Thyroid gland (tissue), 4 donors: Measurements from ENCODE around the gene CRIM1. TPM values are rescaled to one million over a fixed set of nuclear protein-coding genes. Genes with fewer than 3 reads are reported as not detected.
A peak's percentile ranks its signal among the peaks of the same experiment; 100 is the strongest.

Experiments used
- DNase-seq, 2 donors: peaks; one replicate each; pipeline ENCODE4 v3.0.0-alpha.2; 2019
- H3K27ac ChIP-seq, 3 donors: fragments of 200-600 bp; sonication (generic); 1 replicate in 2 of 3; 2 replicates in 1 of 3; pipeline ENCODE4 v1.5.1; 2016 to 2019; ENCODE audit warnings: mild to moderate bottlenecking in 1 of 3, moderate library complexity in 1 of 3
- H3K27me3 ChIP-seq: fragments of 200-600 bp; sonication (generic); one replicate; pipeline ENCODE4 v1.5.1; 2019
- H3K36me3 ChIP-seq, 2 donors: fragments of 200-600 bp; sonication (generic); one replicate each; pipeline ENCODE4 v1.5.1; 2016 to 2019
- H3K4me1 ChIP-seq, 2 donors: fragments of 200-600 bp; sonication (generic); one replicate each; pipeline ENCODE4 v1.5.1; 2017 to 2019
- H3K4me3 ChIP-seq, 3 donors: fragments of 200-600 bp; sonication (generic); replicated peaks in 1 of 3; 1 replicate in 2 of 3; 2 replicates in 1 of 3; pipeline ENCODE4 v1.5.1; 2016; ENCODE audit warnings: mild to moderate bottlenecking in 1 of 3
- H3K9me3 ChIP-seq: fragments of 200-600 bp; sonication (generic); one replicate; pipeline ENCODE4 v1.5.1; 2017
- CTCF ChIP-seq, 6 experiments: fragments of 200-600 bp in 3 of 6; fragments of 450-650 bp in 3 of 6; sonication (generic) in 3 of 6; IDR thresholded peaks; one replicate each; pipeline ENCODE4 v1.5.1; 2016 to 2019; ENCODE audit warnings: antibody characterized with exemption in 6 of 6, mild to moderate bottlenecking in 2 of 6, inconsistent platforms in 1 of 6, moderate library complexity in 1 of 6
- POLR2A ChIP-seq, 2 donors: fragments of 450-650 bp; IDR thresholded peaks; one replicate each; pipeline ENCODE4 v1.6.1; 2017; ENCODE audit warnings: antibody characterized with exemption in 2 of 2, mild to moderate bottlenecking in 2 of 2, moderate library complexity in 1 of 2
- WGBS, 2 donors: methylation state at CpG; one replicate each; pipeline ENCODE4 v1.1.5; 2017; 5-methylcytosine and 5-hydroxymethylcytosine counted together
- intact Hi-C: fragments of 100-400 bp; cut with DNase I; formaldehyde crosslinking; loops from one replicate; pipeline ENCODE4 v1.15.1; 2023
- total RNA-seq, 4 donors: library from RNA; depleted of rRNA; stranded (reverse); fragments of >200 nt; gene quantifications; one replicate each; pipeline ENCODE4 v1.2.3, GENCODE V29; 2016

CRIM1 gene
- total RNA-seq, 4 donors from 2014 or later, result 49.5 to 104 (median 71.5) TPM

- H3K9me3 ChIP-seq, result no peaks in the 10 kb centered on the region
- H3K27me3 ChIP-seq, result no peaks in the 10 kb centered on the region
- H3K36me3 ChIP-seq, result no peaks in the 10 kb centered on the region
- peaks cover 12 to 16% of the 10 kb centered on the region in 2 donors for H3K4me1 ChIP-seq
- H3K27ac ChIP-seq, result peak overlapping the region in 1 of 3 donors; percentile 37
- H3K4me3 ChIP-seq, result no peak overlapping the region
- no peak for DNase-seq
- intact Hi-C loops, result no loop called here
- whole genome bisulfite sequencing, 2 donors, result 81 to 84% methylated on average over 8 of the region's 8 CpGs
- TF ChIP-seq CTCF (IDR thresholded peaks at IDR 0.05) (no peak), POLR2A (IDR thresholded peaks at IDR 0.05) (no peak)
Observed at GRCh38 chr2:36561237-36561944, 205.8 kb downstream of the CRIM1 start.

- peak overlapping the region; percentile 16 to 52 (median 37) for H3K27ac ChIP-seq
- intact Hi-C loops, result no loop called here
- H3K4me1 ChIP-seq, result peaks cover 12 to 16% of the 10 kb centered on the region in 2 donors
- no peak for DNase-seq
- H3K36me3 ChIP-seq, result no peaks in the 10 kb centered on the region
- 93 to 96% methylated on average over 1 of the region's 1 CpG for WGBS, 2 donors
- no peak overlapping the region for H3K4me3 ChIP-seq
- H3K27me3 ChIP-seq, result no peaks in the 10 kb centered on the region
- TF ChIP-seq CTCF (IDR thresholded peaks at IDR 0.05), result no peak
- no peaks in the 10 kb centered on the region for H3K9me3 ChIP-seq
Observed at GRCh38 chr2:36562240-36562639, 206.7 kb downstream of the CRIM1 start.

GRCh38 chr2:36562973-36563532 lies 207.5 kb downstream of the CRIM1 start:
- Histone ChIP-seq H3K9me3 (no peaks in the 10 kb centered on the region), H3K36me3 (no peaks in the 10 kb centered on the region), H3K27me3 (no peaks in the 10 kb centered on the region), H3K4me1 (peaks cover 12 to 16% of the 10 kb centered on the region in 2 donors), H3K4me3 (no peak overlapping the region), H3K27ac (peak overlapping the region; percentile 16 to 52 (median 37))
- peak in 1 of 2 donors; percentile 13 for DNase-seq
- TF ChIP-seq POLR2A (IDR thresholded peaks at IDR 0.05) (no peak), CTCF (IDR thresholded peaks at IDR 0.05) (no peak)
- 57 to 68% methylated on average over 3 of the region's 3 CpGs for WGBS, 2 donors
- intact Hi-C loops, result no loop called here

- H3K27me3 ChIP-seq, result no peaks in the 10 kb centered on the region
- TF ChIP-seq POLR2A (IDR thresholded peaks at IDR 0.05) (no peak), CTCF (IDR thresholded peaks at IDR 0.05) (no peak)
- no peak overlapping the region for H3K27ac ChIP-seq
- H3K9me3 ChIP-seq, result no peaks in the 10 kb centered on the region
- no peaks in the 10 kb centered on the region for H3K36me3 ChIP-seq
- intact Hi-C loops, result no loop called here
- WGBS, 2 donors, result 91 to 95% methylated on average over 11 of the region's 11 CpGs
- H3K4me1 ChIP-seq, result peaks cover 12 to 16% of the 10 kb centered on the region in 2 donors
- no peak overlapping the region for H3K4me3 ChIP-seq
- DNase-seq, result no peak
Observed at GRCh38 chr2:36564377-36564930, 208.9 kb downstream of the CRIM1 start.

GRCh38 chr2:36565712-36566111 lies 210.1 kb downstream of the CRIM1 start:
- Histone ChIP-seq H3K27ac (no peak overlapping the region), H3K4me3 (no peak overlapping the region), H3K4me1 (peaks cover 12 to 16% of the 10 kb centered on the region in 2 donors), H3K9me3 (no peaks in the 10 kb centered on the region), H3K36me3 (no peaks in the 10 kb centered on the region), H3K27me3 (no peaks in the 10 kb centered on the region)
- TF ChIP-seq POLR2A (IDR thresholded peaks at IDR 0.05) (no peak), CTCF (IDR thresholded peaks at IDR 0.05) (no peak)
- 97 to 100% methylated on average over 4 of the region's 4 CpGs for WGBS, 2 donors
- intact Hi-C loops, result no loop called here
- DNase-seq, result no peak
